ENCODE results near the gene VEPH1. TPM values are rescaled to one million over a fixed set of nuclear protein-coding genes. Genes with fewer than 3 reads are reported as not detected.

The VEPH1 gene
- total RNA-seq, 1 donor from 2014 or later: 2.7 TPM

- Histone ChIP-seq H3K4me1 (no peaks in the 10 kb centered on the region), H3K27ac (no peak overlapping the region), H3K9me3 (no peaks in the 10 kb centered on the region), H3K36me3 (no peaks in the 10 kb centered on the region), H3K4me3 (no peak overlapping the region), H3K27me3 (no peaks in the 10 kb centered on the region)
- TF ChIP-seq POLR2A (IDR thresholded peaks at IDR 0.05): no peak
- no peak for TF ChIP-seq POLR2AphosphoS5 (IDR thresholded peaks at IDR 0.05; ENCODE audit: insufficient read depth in 1 of 2, low read depth in 1 of 2)
- TF ChIP-seq, protein P1, sequence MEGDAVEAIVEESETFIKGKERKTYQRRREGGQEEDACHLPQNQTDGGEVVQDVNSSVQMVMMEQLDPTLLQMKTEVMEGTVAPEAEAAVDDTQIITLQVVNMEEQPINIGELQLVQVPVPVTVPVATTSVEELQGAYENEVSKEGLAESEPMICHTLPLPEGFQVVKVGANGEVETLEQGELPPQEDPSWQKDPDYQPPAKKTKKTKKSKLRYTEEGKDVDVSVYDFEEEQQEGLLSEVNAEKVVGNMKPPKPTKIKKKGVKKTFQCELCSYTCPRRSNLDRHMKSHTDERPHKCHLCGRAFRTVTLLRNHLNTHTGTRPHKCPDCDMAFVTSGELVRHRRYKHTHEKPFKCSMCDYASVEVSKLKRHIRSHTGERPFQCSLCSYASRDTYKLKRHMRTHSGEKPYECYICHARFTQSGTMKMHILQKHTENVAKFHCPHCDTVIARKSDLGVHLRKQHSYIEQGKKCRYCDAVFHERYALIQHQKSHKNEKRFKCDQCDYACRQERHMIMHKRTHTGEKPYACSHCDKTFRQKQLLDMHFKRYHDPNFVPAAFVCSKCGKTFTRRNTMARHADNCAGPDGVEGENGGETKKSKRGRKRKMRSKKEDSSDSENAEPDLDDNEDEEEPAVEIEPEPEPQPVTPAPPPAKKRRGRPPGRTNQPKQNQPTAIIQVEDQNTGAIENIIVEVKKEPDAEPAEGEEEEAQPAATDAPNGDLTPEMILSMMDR (IDR thresholded peaks at IDR 0.05): no peak
- intact Hi-C loops (cut with DNase I): no loop called here
- DNase-seq (ENCODE audit: extremely low spot score in 2 of 2): no peak
Observed at GRCh38 chr3:157398598-157398997, 104.6 kb downstream of the VEPH1 start.

- no peak overlapping the region for H3K4me3 ChIP-seq
- H3K4me1 ChIP-seq: no peaks in the 10 kb centered on the region
- no peaks in the 10 kb centered on the region for H3K9me3 ChIP-seq
- TF ChIP-seq POLR2AphosphoS5 (IDR thresholded peaks at IDR 0.05; ENCODE audit: insufficient read depth in 1 of 2, low read depth in 1 of 2): no peak
- no peak for TF ChIP-seq POLR2A (IDR thresholded peaks at IDR 0.05)
- TF ChIP-seq, protein P1 (IDR thresholded peaks at IDR 0.05): no peak
- H3K27ac ChIP-seq: no peak overlapping the region
- DNase-seq (ENCODE audit: extremely low spot score in 2 of 2): no peak
- H3K36me3 ChIP-seq: no peaks in the 10 kb centered on the region
- H3K27me3 ChIP-seq: no peaks in the 10 kb centered on the region
- intact Hi-C loops (cut with DNase I): no loop called here
Observed at GRCh38 chr3:157394411-157394810, 108.8 kb downstream of the VEPH1 start.

- H3K36me3 ChIP-seq: no peaks in the 10 kb centered on the region
- DNase-seq (ENCODE audit: extremely low spot score in 2 of 2): no peak
- no peak overlapping the region for H3K27ac ChIP-seq
- intact Hi-C loops (cut with DNase I): no loop called here
- TF ChIP-seq POLR2A (IDR thresholded peaks at IDR 0.05): no peak
- TF ChIP-seq, protein P1 (IDR thresholded peaks at IDR 0.05): no peak
- TF ChIP-seq POLR2AphosphoS5 (IDR thresholded peaks at IDR 0.05; ENCODE audit: insufficient read depth in 1 of 2, low read depth in 1 of 2): no peak
- no peak overlapping the region for H3K4me3 ChIP-seq
- H3K9me3 ChIP-seq: no peaks in the 10 kb centered on the region
- H3K27me3 ChIP-seq: no peaks in the 10 kb centered on the region
- H3K4me1 ChIP-seq: no peaks in the 10 kb centered on the region
Observed at GRCh38 chr3:157393113-157393512, 110.1 kb downstream of the VEPH1 start.

- no peak overlapping the region for H3K4me3 ChIP-seq
- H3K9me3 ChIP-seq: no peaks in the 10 kb centered on the region
- no peak overlapping the region for H3K27ac ChIP-seq
- H3K27me3 ChIP-seq: no peaks in the 10 kb centered on the region
- DNase-seq (ENCODE audit: extremely low spot score in 2 of 2): no peak
- TF ChIP-seq POLR2A (IDR thresholded peaks at IDR 0.05): no peak
- TF ChIP-seq, protein P1 (IDR thresholded peaks at IDR 0.05): no peak
- TF ChIP-seq POLR2AphosphoS5 (IDR thresholded peaks at IDR 0.05; ENCODE audit: insufficient read depth in 1 of 2, low read depth in 1 of 2): no peak
- H3K4me1 ChIP-seq: no peaks in the 10 kb centered on the region
- H3K36me3 ChIP-seq: no peaks in the 10 kb centered on the region
- intact Hi-C loops (cut with DNase I): no loop called here
Observed at GRCh38 chr3:157392104-157392503, 111.1 kb downstream of the VEPH1 start.

DNA sequence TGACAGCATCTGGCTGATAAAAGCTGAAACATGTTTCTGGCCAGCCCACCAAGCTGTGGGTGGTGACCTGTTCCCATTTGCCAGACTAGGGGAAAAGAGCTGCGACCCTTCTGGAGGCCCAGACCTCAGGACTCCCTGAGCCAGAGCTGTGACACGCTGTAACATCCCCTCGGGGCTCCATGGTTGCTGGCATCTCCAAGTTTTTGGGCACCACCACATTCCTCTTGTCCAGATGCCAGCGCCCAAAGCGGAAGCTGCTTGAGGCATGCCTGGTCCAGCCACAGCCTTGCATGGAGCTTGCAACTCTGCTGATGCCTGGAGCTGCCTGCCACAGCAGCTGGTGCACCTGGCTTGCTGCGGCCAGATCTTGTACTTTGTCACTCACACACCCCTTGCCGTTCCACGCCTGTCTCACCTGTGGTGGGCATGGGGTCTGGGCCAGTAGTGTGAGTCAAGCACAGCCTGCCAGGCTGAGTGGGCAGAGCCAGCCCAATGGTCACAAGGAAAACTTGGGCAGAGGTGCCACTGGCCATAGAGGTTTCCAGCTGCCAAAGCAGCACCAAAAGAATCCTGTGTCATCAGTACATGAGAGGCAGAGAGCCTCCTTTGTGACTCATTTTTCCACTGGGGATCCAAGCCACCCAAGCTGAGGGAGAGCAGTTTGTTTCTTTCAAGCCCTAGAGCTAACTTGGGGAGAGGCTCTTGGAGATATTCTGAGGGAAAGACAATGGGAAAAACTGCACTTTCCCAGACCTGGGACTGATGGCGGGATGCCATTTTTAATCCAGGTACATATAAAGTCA, 112.3 kb downstream of the VEPH1 start:
- no peaks in the 10 kb centered on the region for H3K4me1 ChIP-seq
- H3K36me3 ChIP-seq: no peaks in the 10 kb centered on the region
- H3K27me3 ChIP-seq: no peaks in the 10 kb centered on the region
- no peaks in the 10 kb centered on the region for H3K9me3 ChIP-seq
- DNase-seq (ENCODE audit: extremely low spot score in 2 of 2): no peak
- intact Hi-C loops (cut with DNase I): no loop called here
- H3K27ac ChIP-seq: no peak overlapping the region
- no peak for TF ChIP-seq POLR2A (IDR thresholded peaks at IDR 0.05)
- TF ChIP-seq, protein P1 (IDR thresholded peaks at IDR 0.05): no peak
- TF ChIP-seq POLR2AphosphoS5 (IDR thresholded peaks at IDR 0.05; ENCODE audit: insufficient read depth in 1 of 2, low read depth in 1 of 2): no peak
- H3K4me3 ChIP-seq: no peak overlapping the region
